HepG2 (cell line): ENCODE results near the gene POU5F1. TPM values are rescaled to one million over a fixed set of nuclear protein-coding genes. Genes with fewer than 3 reads are reported as not detected.
A peak's percentile ranks its signal among the peaks of the same experiment; 100 is the strongest.

ENCODE experiments used
- CTCF ChIP-seq: sonication (generic); formaldehyde crosslinking; IDR thresholded peaks from 2 replicates; pipeline ENCODE4 v1.5.0; 2020; ENCODE audit warnings: mild to moderate bottlenecking, missing genetic modification reagents, moderate library complexity
- FOXA3 ChIP-seq: IDR thresholded peaks from 2 replicates; pipeline ENCODE4 v1.6.1; 2016; ENCODE audit warnings: missing genetic modification reagents, missing compliant biosample characterization
- FOXP4 ChIP-seq: sonication (generic); formaldehyde crosslinking; IDR thresholded peaks from 2 replicates; pipeline ENCODE4 v1.4.0; 2020; ENCODE audit warnings: missing genetic modification reagents
- HBP1 ChIP-seq: IDR thresholded peaks from 2 replicates; pipeline ENCODE4 v1.6.1; 2016; ENCODE audit warnings: low read depth, control low read depth
- HOXA9 ChIP-seq: sonication (generic); formaldehyde crosslinking; IDR thresholded peaks from 2 replicates; pipeline ENCODE4 v1.8.1; 2022; ENCODE audit warnings: missing genetic modification reagents, mild to moderate bottlenecking, moderate library complexity, borderline replicate concordance
- JUND ChIP-seq: sonication (generic); formaldehyde crosslinking; IDR thresholded peaks from 2 replicates; pipeline ENCODE4 v1.8.0; 2022; ENCODE audit warnings: mild to moderate bottlenecking, missing genetic modification reagents
- KLF12 ChIP-seq: sonication (generic); formaldehyde crosslinking; IDR thresholded peaks from 2 replicates; pipeline ENCODE4 v1.4.0; 2020; ENCODE audit warnings: missing genetic modification reagents, borderline replicate concordance
- KLF6 ChIP-seq: IDR thresholded peaks from 2 replicates; pipeline ENCODE4 v1.8.0; 2016; ENCODE audit warnings: missing biosample characterization, missing genetic modification reagents
- MEIS2 ChIP-seq: sonication (generic); formaldehyde crosslinking; IDR thresholded peaks from 2 replicates; pipeline ENCODE4 v1.9.0; 2021; ENCODE audit warnings: mild to moderate bottlenecking, missing genetic modification reagents
- PATZ1 ChIP-seq: sonication (generic); formaldehyde crosslinking; IDR thresholded peaks from 2 replicates; pipeline ENCODE4 v1.4.0; 2020; ENCODE audit warnings: missing genetic modification reagents
- USF2 ChIP-seq, 2 experiments: sonication (generic) in 1 of 2; formaldehyde crosslinking in 1 of 2; IDR thresholded peaks; 2 replicates each; pipeline versions ENCODE4 v1.5.1 to v1.6.1; 2011 to 2020; ENCODE audit warnings: borderline replicate concordance in 1 of 2, low read depth in 1 of 2, low read length in 1 of 2, mild to moderate bottlenecking in 1 of 2, missing genetic modification reagents in 1 of 2, moderate library complexity in 1 of 2
- ZNF101 ChIP-seq: sonication (generic); formaldehyde crosslinking; IDR thresholded peaks from 2 replicates; pipeline ENCODE4 v1.4.0; 2020; ENCODE audit warnings: mild to moderate bottlenecking, low read depth, missing genetic modification reagents, borderline replicate concordance
- ZNF282 ChIP-seq: fragments of 450-650 bp; IDR thresholded peaks from 2 replicates; pipeline ENCODE4 v1.6.1; 2018; ENCODE audit not compliant: partially characterized antibody
- ZNF292 ChIP-seq: sonication (generic); formaldehyde crosslinking; IDR thresholded peaks from 2 replicates; pipeline ENCODE4 v1.8.1; 2022; ENCODE audit warnings: mild to moderate bottlenecking, low read depth, missing genetic modification reagents, borderline replicate concordance
- ZNF512 ChIP-seq: sonication (generic); formaldehyde crosslinking; IDR thresholded peaks from 2 replicates; pipeline ENCODE4 v1.4.0; 2020; ENCODE audit warnings: mild to moderate bottlenecking, missing genetic modification reagents
- ZNF562 ChIP-seq: sonication (generic); formaldehyde crosslinking; IDR thresholded peaks from 2 replicates; pipeline ENCODE4 v1.8.0; 2022; ENCODE audit warnings: missing genetic modification reagents, borderline replicate concordance
- polyA plus RNA-seq, 8 experiments: library from polyadenylated mRNA; depleted of rRNA in 3 of 8; stranded (reverse) in 7 of 8; unstranded in 1 of 8; fragments of >200 nt; fragmentation: Illumina TruSeq in 4 of 8; extraction: Trizol in 4 of 8; gene quantifications; 2 replicates each; pipeline versions ENCODE4 v1.2.1 to v1.2.3, GENCODE V29; 2011 to 2016; ENCODE audit warnings: low read depth in 4 of 8, missing spikeins in 1 of 8, mixed read lengths in 1 of 8; ENCODE audit not compliant: insufficient read depth in 1 of 8
- total RNA-seq, 5 experiments: library from RNA; depleted of rRNA; stranded (reverse); fragments of >200 nt; fragmentation: Illumina TruSeq; extraction: Trizol; gene quantifications; 2 replicates each; pipeline ENCODE4 v1.2.3, GENCODE V29; 2016; ENCODE audit warnings: low read depth in 1 of 5

The POU5F1 gene
- total and polyA plus RNA-seq, 2 of the 13 experiments (the other 11 are each of a cell fraction or from before 2014, with no cell fraction given): 2.5 to 7.2 TPM

- TF ChIP-seq USF2 (IDR thresholded peaks at IDR 0.05; ENCODE audit: low read depth, low read length): no peak
- no peak for TF ChIP-seq USF2 (CRISPR knock-in tag; IDR thresholded peaks at IDR 0.05; ENCODE audit: borderline replicate concordance)
- 0 out of 2 replicates have a peak, but pooled peaks have one; percentile 26 for TF ChIP-seq PATZ1 (CRISPR knock-in tag)
- TF ChIP-seq CTCF (CRISPR knock-in tag): no peak
- TF ChIP-seq HOXA9 (CRISPR knock-in tag): no peak
- TF ChIP-seq ZNF562 (CRISPR knock-in tag): no peak
- no peak for TF ChIP-seq JUND (CRISPR knock-in tag)
- no peak for TF ChIP-seq KLF6 (CRISPR knock-in tag)
- no peak for TF ChIP-seq ZNF512 (CRISPR knock-in tag)
- TF ChIP-seq MEIS2 (CRISPR knock-in tag): peak; percentile 90; the same call in 1 of the 2 replicates
- TF ChIP-seq ZNF292: peak; percentile 87; the same call in 1 of the 2 replicates
- TF ChIP-seq FOXA3 (CRISPR knock-in tag): peak; percentile 39; the same call in 1 of the 2 replicates
- TF ChIP-seq KLF12 (CRISPR knock-in tag): 0 out of 2 replicates have a peak, but pooled peaks have one; percentile 42
- peak; percentile 32; the same call in 1 of the 2 replicates for TF ChIP-seq FOXP4 (CRISPR knock-in tag)
- TF ChIP-seq ZNF282: no peak
- TF ChIP-seq ZNF101 (CRISPR knock-in tag): no peak
- 0 out of 2 replicates have a peak, but pooled peaks have one; percentile 37 for TF ChIP-seq HBP1 (CRISPR knock-in tag)
These were observed 38.0 kb upstream of the POU5F1 start (continued) for GRCh38 chr6:31208506-31208905.
